ENCODE data around the gene TGIF2.

DNA sequence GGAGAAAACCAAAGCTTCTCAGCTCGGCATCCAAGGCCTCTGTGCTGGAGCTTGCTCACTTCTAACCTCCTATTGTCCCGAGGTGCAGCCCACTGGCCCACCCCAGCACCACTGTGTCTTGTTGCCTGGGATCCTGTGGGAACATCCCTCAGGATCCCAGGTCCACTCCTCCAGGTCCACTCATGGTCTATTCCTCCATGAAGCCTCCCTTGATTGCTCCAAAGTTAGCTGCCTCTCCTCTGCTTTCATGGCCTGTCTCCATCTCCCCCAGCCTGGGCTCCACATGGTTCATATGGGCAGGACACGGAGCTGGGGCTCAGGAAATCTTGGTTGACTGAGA lies 58.7 kb downstream of the TGIF2 start:
- TF ChIP-seq POLR2A (IDR thresholded peaks at IDR 0.05; ENCODE audit: borderline replicate concordance, extremely low read depth, insufficient read depth, insufficient read length) = no peak
- TF ChIP-seq POLR2AphosphoS5 (IDR thresholded peaks at IDR 0.05; ENCODE audit: low read depth, low read length) = no peak
- TF ChIP-seq, protein P1, sequence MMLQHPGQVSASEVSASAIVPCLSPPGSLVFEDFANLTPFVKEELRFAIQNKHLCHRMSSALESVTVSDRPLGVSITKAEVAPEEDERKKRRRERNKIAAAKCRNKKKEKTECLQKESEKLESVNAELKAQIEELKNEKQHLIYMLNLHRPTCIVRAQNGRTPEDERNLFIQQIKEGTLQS (IDR thresholded peaks at IDR 0.05) = no peak
- TF ChIP-seq, protein P2, sequence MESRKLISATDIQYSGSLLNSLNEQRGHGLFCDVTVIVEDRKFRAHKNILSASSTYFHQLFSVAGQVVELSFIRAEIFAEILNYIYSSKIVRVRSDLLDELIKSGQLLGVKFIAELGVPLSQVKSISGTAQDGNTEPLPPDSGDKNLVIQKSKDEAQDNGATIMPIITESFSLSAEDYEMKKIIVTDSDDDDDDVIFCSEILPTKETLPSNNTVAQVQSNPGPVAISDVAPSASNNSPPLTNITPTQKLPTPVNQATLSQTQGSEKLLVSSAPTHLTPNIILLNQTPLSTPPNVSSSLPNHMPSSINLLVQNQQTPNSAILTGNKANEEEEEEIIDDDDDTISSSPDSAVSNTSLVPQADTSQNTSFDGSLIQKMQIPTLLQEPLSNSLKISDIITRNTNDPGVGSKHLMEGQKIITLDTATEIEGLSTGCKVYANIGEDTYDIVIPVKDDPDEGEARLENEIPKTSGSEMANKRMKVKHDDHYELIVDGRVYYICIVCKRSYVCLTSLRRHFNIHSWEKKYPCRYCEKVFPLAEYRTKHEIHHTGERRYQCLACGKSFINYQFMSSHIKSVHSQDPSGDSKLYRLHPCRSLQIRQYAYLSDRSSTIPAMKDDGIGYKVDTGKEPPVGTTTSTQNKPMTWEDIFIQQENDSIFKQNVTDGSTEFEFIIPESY (IDR thresholded peaks at IDR 0.05; ENCODE audit: extremely low read depth, insufficient replicate concordance, low read length) = no peak
- TF ChIP-seq, protein P3, sequence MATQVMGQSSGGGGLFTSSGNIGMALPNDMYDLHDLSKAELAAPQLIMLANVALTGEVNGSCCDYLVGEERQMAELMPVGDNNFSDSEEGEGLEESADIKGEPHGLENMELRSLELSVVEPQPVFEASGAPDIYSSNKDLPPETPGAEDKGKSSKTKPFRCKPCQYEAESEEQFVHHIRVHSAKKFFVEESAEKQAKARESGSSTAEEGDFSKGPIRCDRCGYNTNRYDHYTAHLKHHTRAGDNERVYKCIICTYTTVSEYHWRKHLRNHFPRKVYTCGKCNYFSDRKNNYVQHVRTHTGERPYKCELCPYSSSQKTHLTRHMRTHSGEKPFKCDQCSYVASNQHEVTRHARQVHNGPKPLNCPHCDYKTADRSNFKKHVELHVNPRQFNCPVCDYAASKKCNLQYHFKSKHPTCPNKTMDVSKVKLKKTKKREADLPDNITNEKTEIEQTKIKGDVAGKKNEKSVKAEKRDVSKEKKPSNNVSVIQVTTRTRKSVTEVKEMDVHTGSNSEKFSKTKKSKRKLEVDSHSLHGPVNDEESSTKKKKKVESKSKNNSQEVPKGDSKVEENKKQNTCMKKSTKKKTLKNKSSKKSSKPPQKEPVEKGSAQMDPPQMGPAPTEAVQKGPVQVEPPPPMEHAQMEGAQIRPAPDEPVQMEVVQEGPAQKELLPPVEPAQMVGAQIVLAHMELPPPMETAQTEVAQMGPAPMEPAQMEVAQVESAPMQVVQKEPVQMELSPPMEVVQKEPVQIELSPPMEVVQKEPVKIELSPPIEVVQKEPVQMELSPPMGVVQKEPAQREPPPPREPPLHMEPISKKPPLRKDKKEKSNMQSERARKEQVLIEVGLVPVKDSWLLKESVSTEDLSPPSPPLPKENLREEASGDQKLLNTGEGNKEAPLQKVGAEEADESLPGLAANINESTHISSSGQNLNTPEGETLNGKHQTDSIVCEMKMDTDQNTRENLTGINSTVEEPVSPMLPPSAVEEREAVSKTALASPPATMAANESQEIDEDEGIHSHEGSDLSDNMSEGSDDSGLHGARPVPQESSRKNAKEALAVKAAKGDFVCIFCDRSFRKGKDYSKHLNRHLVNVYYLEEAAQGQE (IDR thresholded peaks at IDR 0.05; ENCODE audit: low read depth) = no peak
- TF ChIP-seq TCF7L2 (IDR thresholded peaks at IDR 0.05; ENCODE audit: borderline replicate concordance, extremely low read depth, insufficient read depth, insufficient read length) = no peak
- TF ChIP-seq, protein P4, sequence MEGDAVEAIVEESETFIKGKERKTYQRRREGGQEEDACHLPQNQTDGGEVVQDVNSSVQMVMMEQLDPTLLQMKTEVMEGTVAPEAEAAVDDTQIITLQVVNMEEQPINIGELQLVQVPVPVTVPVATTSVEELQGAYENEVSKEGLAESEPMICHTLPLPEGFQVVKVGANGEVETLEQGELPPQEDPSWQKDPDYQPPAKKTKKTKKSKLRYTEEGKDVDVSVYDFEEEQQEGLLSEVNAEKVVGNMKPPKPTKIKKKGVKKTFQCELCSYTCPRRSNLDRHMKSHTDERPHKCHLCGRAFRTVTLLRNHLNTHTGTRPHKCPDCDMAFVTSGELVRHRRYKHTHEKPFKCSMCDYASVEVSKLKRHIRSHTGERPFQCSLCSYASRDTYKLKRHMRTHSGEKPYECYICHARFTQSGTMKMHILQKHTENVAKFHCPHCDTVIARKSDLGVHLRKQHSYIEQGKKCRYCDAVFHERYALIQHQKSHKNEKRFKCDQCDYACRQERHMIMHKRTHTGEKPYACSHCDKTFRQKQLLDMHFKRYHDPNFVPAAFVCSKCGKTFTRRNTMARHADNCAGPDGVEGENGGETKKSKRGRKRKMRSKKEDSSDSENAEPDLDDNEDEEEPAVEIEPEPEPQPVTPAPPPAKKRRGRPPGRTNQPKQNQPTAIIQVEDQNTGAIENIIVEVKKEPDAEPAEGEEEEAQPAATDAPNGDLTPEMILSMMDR (IDR thresholded peaks at IDR 0.05 in 2 of 3, conservative IDR thresholded peaks at IDR 0.05 in 1 of 3; ENCODE audit: borderline replicate concordance in 1 of 3, insufficient read depth in 1 of 3, low read depth in 2 of 3, low read length in 2 of 3) = no peak
- TF ChIP-seq SRF (IDR thresholded peaks at IDR 0.05; ENCODE audit: low read depth) = no peak
- no peak for TF ChIP-seq JUND (IDR thresholded peaks at IDR 0.05)
